HepG2 (cell line): ENCODE data around the gene INAFM1. TPM values are rescaled to one million over a fixed set of nuclear protein-coding genes. Genes with fewer than 3 reads are reported as not detected.

Experiments
- BATF2 ChIP-seq: sonication (generic); formaldehyde crosslinking; IDR thresholded peaks from 2 replicates; pipeline ENCODE4 v1.8.0; 2022; ENCODE audit warnings: mild to moderate bottlenecking, missing genetic modification reagents, moderate library complexity
- BHLHE40 ChIP-seq: IDR thresholded peaks from 2 replicates; pipeline ENCODE4 v1.6.1; 2011; ENCODE audit warnings: low read length, improper control_type of control experiment
- ERF ChIP-seq: IDR thresholded peaks from 2 replicates; pipeline ENCODE4 v1.6.1; 2018; ENCODE audit warnings: missing biosample characterization, missing genetic modification reagents
- HNRNPLL ChIP-seq: fragments of 200-400 bp; formaldehyde crosslinking; IDR thresholded peaks from 2 replicates; pipeline ENCODE4 v1.6.1; 2017; ENCODE audit warnings: mild to moderate bottlenecking, low read depth, low read length; ENCODE audit not compliant: poor library complexity, severe bottlenecking
- LBX2 ChIP-seq: sonication (generic); formaldehyde crosslinking; IDR thresholded peaks from 2 replicates; pipeline ENCODE4 v1.5.0; 2020; ENCODE audit warnings: missing genetic modification reagents, mild to moderate bottlenecking, borderline replicate concordance
- MAFK ChIP-seq, 2 experiments: IDR thresholded peaks in 1 of 2; conservative IDR thresholded peaks in 1 of 2; 2 replicates each; pipeline ENCODE4 v1.6.1; 2011; ENCODE audit warnings: improper control_type of control experiment in 2 of 2, low read length in 2 of 2
- NBN ChIP-seq: fragments of 450-650 bp; conservative IDR thresholded peaks from 2 replicates; pipeline ENCODE4 v1.6.1; 2017
- NFKBIZ ChIP-seq: IDR thresholded peaks from 2 replicates; pipeline ENCODE4 v1.6.1; 2018; ENCODE audit warnings: missing genetic modification reagents, missing compliant biosample characterization
- PCBP2 ChIP-seq: fragments of 200-400 bp; formaldehyde crosslinking; optimal IDR thresholded peaks from 2 replicates; pipeline ENCODE3; 2018; ENCODE audit warnings: low read length, low read depth; ENCODE audit not compliant: poor library complexity, severe bottlenecking
- PHF21A ChIP-seq: sonication (generic); formaldehyde crosslinking; IDR thresholded peaks from 2 replicates; pipeline ENCODE4 v1.5.0; 2020; ENCODE audit warnings: mild to moderate bottlenecking, missing genetic modification reagents
- RNF2 ChIP-seq: fragments of 450-650 bp; conservative IDR thresholded peaks from 2 replicates; pipeline ENCODE4 v1.6.1; 2016; ENCODE audit warnings: low read depth
- SP4 ChIP-seq: sonication (generic); formaldehyde crosslinking; IDR thresholded peaks from 2 replicates; pipeline ENCODE4 v1.8.1; 2023; ENCODE audit warnings: mild to moderate bottlenecking, missing genetic modification reagents
- SRSF1 ChIP-seq: fragments of 200-400 bp; formaldehyde crosslinking; optimal IDR thresholded peaks from 2 replicates; pipeline ENCODE3; 2017; ENCODE audit warnings: mild to moderate bottlenecking, low read depth, low read length, moderate library complexity
- TCF7L2 ChIP-seq: IDR thresholded peaks from 2 replicates; pipeline ENCODE4 v1.6.1; 2011; ENCODE audit warnings: mild to moderate bottlenecking, low read depth, low read length, moderate library complexity
- TEF ChIP-seq: sonication (generic); formaldehyde crosslinking; IDR thresholded peaks from 2 replicates; pipeline ENCODE4 v1.5.0; 2020; ENCODE audit warnings: missing genetic modification reagents
- YEATS4 ChIP-seq: sonication (generic); formaldehyde crosslinking; IDR thresholded peaks from 2 replicates; pipeline ENCODE4 v1.4.0; 2020; ENCODE audit warnings: missing genetic modification reagents, borderline replicate concordance
- ZBTB21 ChIP-seq: sonication (generic); formaldehyde crosslinking; IDR thresholded peaks from 2 replicates; pipeline ENCODE4 v1.4.0; 2020; ENCODE audit warnings: missing genetic modification reagents
- ZFP1 ChIP-seq: IDR thresholded peaks from 2 replicates; pipeline ENCODE4 v1.6.1; 2016
- ZMYM2 ChIP-seq: sonication (generic); formaldehyde crosslinking; IDR thresholded peaks from 2 replicates; pipeline ENCODE4 v1.8.0; 2022; ENCODE audit warnings: mild to moderate bottlenecking, missing genetic modification reagents
- ZNF101 ChIP-seq: sonication (generic); formaldehyde crosslinking; IDR thresholded peaks from 2 replicates; pipeline ENCODE4 v1.4.0; 2020; ENCODE audit warnings: mild to moderate bottlenecking, low read depth, missing genetic modification reagents, borderline replicate concordance
- ZNF207 ChIP-seq: fragments of 450-650 bp; IDR thresholded peaks from 2 replicates; pipeline ENCODE4 v1.6.1; 2016; ENCODE audit warnings: antibody characterized with exemption, borderline replicate concordance
- ZNF234 ChIP-seq: sonication (generic); formaldehyde crosslinking; conservative IDR thresholded peaks from 2 replicates; pipeline ENCODE4 v1.5.1; 2020; ENCODE audit warnings: mild to moderate bottlenecking, missing genetic modification reagents
- ZNF251 ChIP-seq: sonication (generic); formaldehyde crosslinking; IDR thresholded peaks from 2 replicates; pipeline ENCODE4 v1.9.0; 2021; ENCODE audit warnings: mild to moderate bottlenecking, missing genetic modification reagents
- ZNF362 ChIP-seq: sonication (generic); formaldehyde crosslinking; IDR thresholded peaks from 2 replicates; pipeline ENCODE4 v1.4.0; 2020; ENCODE audit warnings: missing genetic modification reagents, mild to moderate bottlenecking, borderline replicate concordance
- ZNF496 ChIP-seq: sonication (generic); formaldehyde crosslinking; IDR thresholded peaks from 2 replicates; pipeline ENCODE4 v1.8.1; 2023; ENCODE audit warnings: mild to moderate bottlenecking, moderate library complexity, missing genetic modification reagents; ENCODE audit not compliant: insufficient replicate concordance
- ZNF556 ChIP-seq: sonication (generic); formaldehyde crosslinking; IDR thresholded peaks from 2 replicates; pipeline ENCODE4 v1.4.0; 2020; ENCODE audit warnings: mild to moderate bottlenecking, missing genetic modification reagents, borderline replicate concordance
- ZNF775 ChIP-seq: sonication (generic); formaldehyde crosslinking; IDR thresholded peaks from 2 replicates; pipeline ENCODE4 v1.4.0; 2020; ENCODE audit warnings: missing genetic modification reagents, mild to moderate bottlenecking, moderate library complexity, borderline replicate concordance
- ZNF816 ChIP-seq: sonication (generic); formaldehyde crosslinking; IDR thresholded peaks from 2 replicates; pipeline ENCODE4 v1.8.0; 2022; ENCODE audit warnings: missing genetic modification reagents, mild to moderate bottlenecking, borderline replicate concordance
- ZZZ3 ChIP-seq: sonication (generic); formaldehyde crosslinking; IDR thresholded peaks from 2 replicates; pipeline ENCODE4 v1.4.0; 2020; ENCODE audit warnings: missing genetic modification reagents, mild to moderate bottlenecking, borderline replicate concordance
- polyA plus RNA-seq, 8 experiments: library from polyadenylated mRNA; depleted of rRNA in 3 of 8; stranded (reverse) in 7 of 8; unstranded in 1 of 8; fragments of >200 nt; fragmentation: Illumina TruSeq in 4 of 8; extraction: Trizol in 4 of 8; gene quantifications; 2 replicates each; pipeline versions ENCODE4 v1.2.1 to v1.2.3, GENCODE V29; 2011 to 2016; ENCODE audit warnings: low read depth in 4 of 8, missing spikeins in 1 of 8, mixed read lengths in 1 of 8; ENCODE audit not compliant: insufficient read depth in 1 of 8
- total RNA-seq, 5 experiments: library from RNA; depleted of rRNA; stranded (reverse); fragments of >200 nt; fragmentation: Illumina TruSeq; extraction: Trizol; gene quantifications; 2 replicates each; pipeline ENCODE4 v1.2.3, GENCODE V29; 2016; ENCODE audit warnings: low read depth in 1 of 5

The INAFM1 gene
- total and polyA plus RNA-seq, 2 of the 13 experiments (the other 11 are each of a cell fraction or from before 2014, with no cell fraction given): 0.88 to 1.9 TPM

- TF ChIP-seq ZNF362 (CRISPR knock-in tag): peak; percentile 53; the same call in 1 of the 2 replicates
- 0 out of 2 replicates have a peak, but pooled peaks have one; percentile 21 for TF ChIP-seq BHLHE40
- no peak for TF ChIP-seq NBN
- no peak for TF ChIP-seq BATF2 (CRISPR knock-in tag)
- 0 out of 2 replicates have a peak, but pooled peaks have one; percentile 20 for TF ChIP-seq ZNF556 (CRISPR knock-in tag)
- TF ChIP-seq SRSF1: no peak
- TF ChIP-seq NFKBIZ (CRISPR knock-in tag): no peak
- TF ChIP-seq MAFK (conservative IDR thresholded peaks at IDR 0.05 in 1 of 2, IDR thresholded peaks at IDR 0.05 in 1 of 2; ENCODE audit: low read length in 2 of 2): peak in 1 of 2 experiments; percentile 20; a peak in 1 of 4 replicates
- TF ChIP-seq ZNF251 (CRISPR knock-in tag): no peak
- no peak for TF ChIP-seq ZNF101
- no peak for TF ChIP-seq ZNF775
- peak; percentile 43; the same call in 1 of the 2 replicates for TF ChIP-seq PHF21A
- no peak for TF ChIP-seq ZBTB21
- no peak for TF ChIP-seq PCBP2
- TF ChIP-seq YEATS4 (CRISPR knock-in tag): no peak
- TF ChIP-seq ZNF496 (CRISPR knock-in tag): no peak
- TF ChIP-seq TEF (CRISPR knock-in tag): no peak
- TF ChIP-seq LBX2 (CRISPR knock-in tag): no peak
- TF ChIP-seq ZMYM2: peak; percentile 20; the same call in 1 of the 2 replicates
- no peak for TF ChIP-seq ZZZ3 (CRISPR knock-in tag)
- 0 out of 2 replicates have a peak, but pooled peaks have one; percentile 49 for TF ChIP-seq ZNF816 (CRISPR knock-in tag)
- TF ChIP-seq RNF2: no peak
- no peak for TF ChIP-seq TCF7L2
- no peak for TF ChIP-seq ZFP1 (CRISPR knock-in tag)
- peak; percentile 73; the same call in 1 of the 2 replicates for TF ChIP-seq ERF (CRISPR knock-in tag)
- no peak for TF ChIP-seq ZNF234 (CRISPR knock-in tag)
- peak; percentile 99 for TF ChIP-seq HNRNPLL
- no peak for TF ChIP-seq SP4 (CRISPR knock-in tag)
- TF ChIP-seq ZNF207: no peak
These were observed 30.6 kb downstream of the INAFM1 start (continued) for GRCh38 chr19:47305309-47305751.
